SK-N-SH (cell line): ENCODE data around the gene CTTN. TPM values are rescaled to one million over a fixed set of nuclear protein-coding genes. Genes with fewer than 3 reads are reported as not detected.

Source experiments
- CTCF ChIA-PET: fragments of 300-600, 350-600 bp; formaldehyde crosslinking; extraction: SDS; loops from one replicate; lab custom pipeline; 2021; lab: Yijun Ruan, JAX
- POLR2A ChIA-PET: fragments of 350-600 bp; sonication (Branson Sonifier 250); formaldehyde crosslinking; extraction: SDS; loops from one replicate; lab custom pipeline; 2020; ENCODE audit warnings: antibody characterized with exemption, inconsistent platforms; lab: Yijun Ruan, JAX
- DNase-seq: peaks from one replicate; pipeline ENCODE4 v3.0.0; 2012
- H2AFZ ChIP-seq: fragments of 200-600 bp; sonication (generic); 2 replicates; pipeline ENCODE4 v1.8.1; 2016; ENCODE audit warnings: antibody characterized with exemption, mild to moderate bottlenecking, low read depth
- H3F3A ChIP-seq: fragments of 200-600 bp; sonication (generic); replicated peaks from 2 replicates; pipeline ENCODE3; 2016; ENCODE audit warnings: antibody characterized with exemption, mild to moderate bottlenecking; ENCODE audit not compliant: insufficient read depth
- H3K27ac ChIP-seq, 2 experiments: fragments of 200-500 bp in 1 of 2; fragments of 200-600 bp in 1 of 2; sonication (Bioruptor generic) in 1 of 2; sonication (generic), shearing (Covaris generic) in 1 of 2; 2 replicates each; pipeline versions ENCODE4 v1.5.1 to v1.6.1; 2014 to 2016; ENCODE audit warnings: low read depth in 2 of 2, inconsistent platforms in 1 of 2, low read length in 1 of 2, mild to moderate bottlenecking in 1 of 2, mixed read lengths in 1 of 2
- H3K27me3 ChIP-seq: fragments of 200-600 bp; sonication (generic), shearing (Covaris generic); 2 replicates; pipeline ENCODE4 v1.6.1; 2016; ENCODE audit warnings: mixed run types; ENCODE audit not compliant: insufficient read depth
- H3K36me3 ChIP-seq, 2 experiments: fragments of 200-500 bp in 1 of 2; fragments of 200-600 bp in 1 of 2; sonication (Bioruptor generic) in 1 of 2; sonication (generic) in 1 of 2; replicated peaks in 1 of 2; 2 replicates each; pipeline versions ENCODE3 to v1.5.1; 2014 to 2016; ENCODE audit warnings: low read length in 1 of 2, mild to moderate bottlenecking in 1 of 2; ENCODE audit not compliant: insufficient read depth in 2 of 2, control insufficient read depth in 1 of 2
- H3K4me1 ChIP-seq, 2 experiments: fragments of 200-500 bp in 1 of 2; fragments of 200-600 bp in 1 of 2; sonication (Bioruptor generic) in 1 of 2; sonication (generic), shearing (Covaris generic) in 1 of 2; 2 replicates each; pipeline versions ENCODE4 v1.5.1 to v1.6.1; 2014 to 2016; ENCODE audit warnings: low read depth in 1 of 2, low read length in 1 of 2, mixed run types in 1 of 2; ENCODE audit not compliant: insufficient read depth in 2 of 2, control insufficient read depth in 1 of 2
- H3K4me2 ChIP-seq: fragments of 200-600 bp; sonication (generic), shearing (Covaris generic); 2 replicates; pipeline ENCODE4 v1.6.1; 2017; ENCODE audit warnings: mixed run types
- H3K4me3 ChIP-seq, 2 experiments: fragments of 200-500 bp in 1 of 2; fragments of 200-600 bp in 1 of 2; sonication (Bioruptor generic) in 1 of 2; sonication (generic), shearing (Covaris generic) in 1 of 2; 2 replicates each; pipeline versions ENCODE4 v1.5.1 to v1.8.1; 2014 to 2016; ENCODE audit warnings: low read depth in 2 of 2, inconsistent platforms in 1 of 2, low read length in 1 of 2, mild to moderate bottlenecking in 1 of 2, mixed read lengths in 1 of 2, moderate library complexity in 1 of 2
- H3K79me2 ChIP-seq: fragments of 200-600 bp; sonication (generic); 2 replicates; pipeline ENCODE4 v1.8.1; 2017; ENCODE audit warnings: mild to moderate bottlenecking; ENCODE audit not compliant: insufficient read depth
- H3K9ac ChIP-seq: fragments of 200-600 bp; sonication (generic); 2 replicates; pipeline ENCODE4 v1.6.1; 2017; ENCODE audit warnings: mixed run types
- H3K9me2 ChIP-seq: fragments of 200-600 bp; sonication (generic); 2 replicates; pipeline ENCODE4 v1.6.1; 2017; ENCODE audit warnings: mixed run types
- H3K9me3 ChIP-seq: fragments of 200-600 bp; sonication (generic); 2 replicates; pipeline ENCODE4 v1.6.1; 2017; ENCODE audit warnings: mixed run types, mild to moderate bottlenecking, moderate library complexity
- H4K20me1 ChIP-seq: fragments of 200-600 bp; sonication (generic); 2 replicates; pipeline ENCODE4 v1.6.1; 2017; ENCODE audit warnings: mild to moderate bottlenecking, mixed run types; ENCODE audit not compliant: insufficient read depth
- FOXJ3 ChIP-seq: sonication (generic); formaldehyde crosslinking; IDR thresholded peaks from 2 replicates; pipeline ENCODE4 v1.5.1; 2020; ENCODE audit warnings: mild to moderate bottlenecking, missing genetic modification reagents
- JUND ChIP-seq: IDR thresholded peaks from 2 replicates; pipeline ENCODE4 v1.4.0; 2012
- MEF2A ChIP-seq: IDR thresholded peaks from 2 replicates; pipeline ENCODE4 v1.4.0; 2012; ENCODE audit warnings: low read depth, borderline replicate concordance
- SMC3 ChIP-seq: IDR thresholded peaks from 2 replicates; pipeline ENCODE4 v1.6.1; 2012; ENCODE audit warnings: low read depth, low read length, improper control_type of control experiment
- USF2 ChIP-seq: fragments of 150-350 bp; IDR thresholded peaks from 2 replicates; pipeline ENCODE4 v1.6.1; 2017; ENCODE audit warnings: antibody characterized with exemption, low read length, low read depth, borderline replicate concordance
- WGBS: methylation state at CpG from one replicate; pipeline ENCODE4 v1.1.6; 2017; ENCODE audit warnings: low lambda C conversion rate; 5-methylcytosine and 5-hydroxymethylcytosine counted together
- polyA plus RNA-seq, 3 experiments: library from polyadenylated mRNA; depleted of rRNA; stranded (reverse); fragments of >200 nt; gene quantifications; 2 replicates each; pipeline ENCODE4 v1.2.3, GENCODE V29; 2012
- TF ChIP-seq, protein P1 (sequence below): IDR thresholded peaks from 2 replicates; pipeline ENCODE4 v1.6.1; 2012; ENCODE audit warnings: mild to moderate bottlenecking, low read depth, low read length, moderate library complexity

The CTTN gene
- polyA plus RNA-seq, 1 of the 3 experiments (the other 2 are of a cell fraction) = 243 TPM

GRCh38 chr11:70455354-70455753 lies 57.0 kb downstream of the CTTN start:
- no peak overlapping the region for H3K4me3 ChIP-seq
- H3F3A ChIP-seq = no peaks in the 10 kb centered on the region
- H3K36me3 ChIP-seq = no peaks in the 10 kb centered on the region
- no peaks in the 10 kb centered on the region for H3K9me3 ChIP-seq
- no peak overlapping the region for H3K4me2 ChIP-seq
- CTCF ChIA-PET = interaction anchor here (1.0 kb wide), 2 partner anchors 11 to 301 kb away, joined by 3 read pairs; no protein-coding TSS in a partner anchor
- no peak overlapping the region for H2AFZ ChIP-seq
- DNase-seq = no peak
- no peaks in the 10 kb centered on the region for H3K79me2 ChIP-seq
- TF ChIP-seq MEF2A = no peak
- TF ChIP-seq SMC3 = no peak
- no peak overlapping the region for H3K9ac ChIP-seq
- POLR2A ChIA-PET = no interaction called here
- H4K20me1 ChIP-seq = no peaks in the 10 kb centered on the region
- no peaks in the 10 kb centered on the region for H3K9me2 ChIP-seq
- H3K27ac ChIP-seq = no peak overlapping the region
- no peaks in the 10 kb centered on the region for H3K27me3 ChIP-seq
- H3K4me1 ChIP-seq = no peaks in the 10 kb centered on the region; a peak in 1 of 4 replicates
- 70% methylated on average over 1 of the region's 1 CpG for WGBS

DNA sequence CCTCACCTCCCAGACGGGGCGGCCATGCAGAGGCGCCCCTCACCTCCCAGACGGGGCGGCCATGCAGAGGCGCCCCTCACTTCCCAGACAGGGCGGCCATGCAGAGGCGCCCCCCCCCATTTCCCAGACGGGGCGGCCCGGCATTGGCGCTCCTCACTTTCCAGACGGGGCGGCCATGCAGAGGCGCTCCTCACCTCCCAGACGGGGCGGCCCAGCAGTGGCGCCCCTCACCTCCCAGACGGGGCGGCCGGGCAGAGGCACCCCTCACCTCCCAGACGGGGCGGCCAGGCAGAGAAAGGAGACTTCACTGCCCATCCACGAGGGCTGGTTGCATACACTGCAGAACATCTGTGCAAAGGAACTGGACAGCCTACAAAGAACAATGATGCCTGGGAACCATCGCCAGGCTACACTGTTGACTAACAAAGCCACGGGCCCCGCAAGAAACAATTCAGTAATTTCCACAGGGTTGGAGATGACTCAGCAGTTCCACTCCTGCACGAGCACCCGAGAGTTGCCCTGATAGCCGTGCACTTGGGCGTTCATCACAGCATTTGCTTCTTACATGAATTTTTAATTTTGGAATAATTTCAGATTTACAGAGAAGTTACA lies 58.7 kb downstream of the CTTN start:
- Histone ChIP-seq H3K4me2 (no peak overlapping the region), H3K27me3 (no peaks in the 10 kb centered on the region), H2AFZ (no peak overlapping the region), H3F3A (no peaks in the 10 kb centered on the region), H3K36me3 (no peaks in the 10 kb centered on the region), H3K9ac (no peak overlapping the region), H3K4me1 (no peaks in the 10 kb centered on the region; a peak in 1 of 4 replicates), H3K4me3 (no peak overlapping the region), H4K20me1 (no peaks in the 10 kb centered on the region), H3K9me3 (no peaks in the 10 kb centered on the region), H3K27ac (no peak overlapping the region), H3K79me2 (no peaks in the 10 kb centered on the region), H3K9me2 (no peaks in the 10 kb centered on the region)
- WGBS = 63% methylated on average over 21 of the region's 31 CpGs
- POLR2A ChIA-PET = no interaction called here
- no peak for DNase-seq
- CTCF ChIA-PET = no interaction called here
- TF ChIP-seq USF2 (no peak), FOXJ3 (no peak), JUND (no peak), MEF2A (no peak)
- TF ChIP-seq, protein P1, sequence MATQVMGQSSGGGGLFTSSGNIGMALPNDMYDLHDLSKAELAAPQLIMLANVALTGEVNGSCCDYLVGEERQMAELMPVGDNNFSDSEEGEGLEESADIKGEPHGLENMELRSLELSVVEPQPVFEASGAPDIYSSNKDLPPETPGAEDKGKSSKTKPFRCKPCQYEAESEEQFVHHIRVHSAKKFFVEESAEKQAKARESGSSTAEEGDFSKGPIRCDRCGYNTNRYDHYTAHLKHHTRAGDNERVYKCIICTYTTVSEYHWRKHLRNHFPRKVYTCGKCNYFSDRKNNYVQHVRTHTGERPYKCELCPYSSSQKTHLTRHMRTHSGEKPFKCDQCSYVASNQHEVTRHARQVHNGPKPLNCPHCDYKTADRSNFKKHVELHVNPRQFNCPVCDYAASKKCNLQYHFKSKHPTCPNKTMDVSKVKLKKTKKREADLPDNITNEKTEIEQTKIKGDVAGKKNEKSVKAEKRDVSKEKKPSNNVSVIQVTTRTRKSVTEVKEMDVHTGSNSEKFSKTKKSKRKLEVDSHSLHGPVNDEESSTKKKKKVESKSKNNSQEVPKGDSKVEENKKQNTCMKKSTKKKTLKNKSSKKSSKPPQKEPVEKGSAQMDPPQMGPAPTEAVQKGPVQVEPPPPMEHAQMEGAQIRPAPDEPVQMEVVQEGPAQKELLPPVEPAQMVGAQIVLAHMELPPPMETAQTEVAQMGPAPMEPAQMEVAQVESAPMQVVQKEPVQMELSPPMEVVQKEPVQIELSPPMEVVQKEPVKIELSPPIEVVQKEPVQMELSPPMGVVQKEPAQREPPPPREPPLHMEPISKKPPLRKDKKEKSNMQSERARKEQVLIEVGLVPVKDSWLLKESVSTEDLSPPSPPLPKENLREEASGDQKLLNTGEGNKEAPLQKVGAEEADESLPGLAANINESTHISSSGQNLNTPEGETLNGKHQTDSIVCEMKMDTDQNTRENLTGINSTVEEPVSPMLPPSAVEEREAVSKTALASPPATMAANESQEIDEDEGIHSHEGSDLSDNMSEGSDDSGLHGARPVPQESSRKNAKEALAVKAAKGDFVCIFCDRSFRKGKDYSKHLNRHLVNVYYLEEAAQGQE = no peak
